NCI-H2029 (cell line): ENCODE measurements around the gene CREB3L4.
"Not testable (repeated sequence)": the region's sequence is repeated elsewhere in the genome, so short reads cannot be mapped to it uniquely, and the experiment has no call there.

ENCODE experiments used
- DNase-seq: peaks from one replicate; lab custom pipeline; 2025; lab: John Stamatoyannopoulos, UW

CREB3L4 gene

GRCh38 chr1:153985941-153986761 is 18.4 kb downstream of the CREB3L4 start, which contains the start of gene RAB13:
TSS of gene RAB13 (minus strand) at chr1:153986339. CDS start at chr1:153986236, 103 bp downstream.
- DNase-seq, result peak; percentile 62

- DNase-seq, result peak; percentile 2
Measured at GRCh38 chr1:153987621-153988020, 19.9 kb downstream of the CREB3L4 start.

GRCh38 chr1:153990468-153991150 is 22.9 kb downstream of the CREB3L4 start, which contains the start of gene RPS27:
TSS of gene RPS27 (plus strand) at chr1:153990762. CDS start at chr1:153990797, 35 bp downstream.
- peak; percentile 98 for DNase-seq

GRCh38 chr1:153991151-153991630 is 23.5 kb downstream of the CREB3L4 start:
- no peak for DNase-seq

- no peak for DNase-seq
Measured at GRCh38 chr1:153991806-153992205, 24.1 kb downstream of the CREB3L4 start.

GRCh38 chr1:153995202-153995601 is 27.5 kb downstream of the CREB3L4 start:
- DNase-seq, result no peak

- DNase-seq, result no peak
Measured at GRCh38 chr1:153995640-153996039, 27.9 kb downstream of the CREB3L4 start.

- DNase-seq, result not testable (repeated sequence)
Measured at GRCh38 chr1:153996882-153997281, 29.2 kb downstream of the CREB3L4 start.

- DNase-seq, result no peak
Measured at GRCh38 chr1:154000420-154000819, 32.7 kb downstream of the CREB3L4 start.

GRCh38 chr1:154006136-154006535 is 38.4 kb downstream of the CREB3L4 start:
- DNase-seq, result no peak

- DNase-seq, result no peak
Measured at GRCh38 chr1:154012129-154012528, 44.4 kb downstream of the CREB3L4 start.

GRCh38 chr1:154012543-154012942 is 44.8 kb downstream of the CREB3L4 start:
- not testable (repeated sequence) for DNase-seq

GRCh38 chr1:154014154-154014907 is 46.6 kb downstream of the CREB3L4 start:
- no peak for DNase-seq

- DNase-seq, result no peak
Measured at GRCh38 chr1:154019269-154019668, 51.6 kb downstream of the CREB3L4 start.

GRCh38 chr1:154019940-154020339 is 52.2 kb downstream of the CREB3L4 start:
- DNase-seq, result no peak
